ENCODE data around the gene DMD. TPM values are rescaled to one million over a fixed set of nuclear protein-coding genes. Genes with fewer than 3 reads are reported as not detected.

The DMD gene
- polyA plus RNA-seq, 1 donor from 2014 or later, result 21.6 TPM

- no peak overlapping the region for H2AFZ ChIP-seq (ENCODE audit: low read depth, low read length)
- no peaks in the 10 kb centered on the region for H3F3A ChIP-seq (ENCODE audit: insufficient read depth, low read length, poor library complexity, severe bottlenecking)
- no peak overlapping the region for H3K27ac ChIP-seq (ENCODE audit: low read length)
- no peak for TF ChIP-seq TAF1 (IDR thresholded peaks at IDR 0.05; ENCODE audit: low read depth)
- no peak for TF ChIP-seq RAD21 (conservative IDR thresholded peaks at IDR 0.05)
- no peak for TF ChIP-seq SMC3 (conservative IDR thresholded peaks at IDR 0.05; ENCODE audit: poor library complexity)
- no peak for TF ChIP-seq REST (IDR thresholded peaks at IDR 0.05; ENCODE audit: borderline replicate concordance)
- TF ChIP-seq, protein P1, sequence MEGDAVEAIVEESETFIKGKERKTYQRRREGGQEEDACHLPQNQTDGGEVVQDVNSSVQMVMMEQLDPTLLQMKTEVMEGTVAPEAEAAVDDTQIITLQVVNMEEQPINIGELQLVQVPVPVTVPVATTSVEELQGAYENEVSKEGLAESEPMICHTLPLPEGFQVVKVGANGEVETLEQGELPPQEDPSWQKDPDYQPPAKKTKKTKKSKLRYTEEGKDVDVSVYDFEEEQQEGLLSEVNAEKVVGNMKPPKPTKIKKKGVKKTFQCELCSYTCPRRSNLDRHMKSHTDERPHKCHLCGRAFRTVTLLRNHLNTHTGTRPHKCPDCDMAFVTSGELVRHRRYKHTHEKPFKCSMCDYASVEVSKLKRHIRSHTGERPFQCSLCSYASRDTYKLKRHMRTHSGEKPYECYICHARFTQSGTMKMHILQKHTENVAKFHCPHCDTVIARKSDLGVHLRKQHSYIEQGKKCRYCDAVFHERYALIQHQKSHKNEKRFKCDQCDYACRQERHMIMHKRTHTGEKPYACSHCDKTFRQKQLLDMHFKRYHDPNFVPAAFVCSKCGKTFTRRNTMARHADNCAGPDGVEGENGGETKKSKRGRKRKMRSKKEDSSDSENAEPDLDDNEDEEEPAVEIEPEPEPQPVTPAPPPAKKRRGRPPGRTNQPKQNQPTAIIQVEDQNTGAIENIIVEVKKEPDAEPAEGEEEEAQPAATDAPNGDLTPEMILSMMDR (IDR thresholded peaks at IDR 0.05; ENCODE audit: poor library complexity, severe bottlenecking), result no peak
- no peak for TF ChIP-seq EP300 (conservative IDR thresholded peaks at IDR 0.05; ENCODE audit: poor library complexity, severe bottlenecking)
- TF ChIP-seq MXI1 (conservative IDR thresholded peaks at IDR 0.05; ENCODE audit: poor library complexity, severe bottlenecking), result no peak
- TF ChIP-seq EZH2 (IDR thresholded peaks at IDR 0.05; ENCODE audit: borderline replicate concordance, insufficient read depth, low read length, poor library complexity, severe bottlenecking), result no peak
- no peak for TF ChIP-seq POLR2AphosphoS5 (IDR thresholded peaks at IDR 0.05)
- H3K27me3 ChIP-seq (ENCODE audit: insufficient read depth, low read depth, low read length), result no peaks in the 10 kb centered on the region
- no peaks in the 10 kb centered on the region for H3K9me3 ChIP-seq (ENCODE audit: low read length)
- no peaks in the 10 kb centered on the region for H3K9me2 ChIP-seq (ENCODE audit: insufficient read depth, low read length)
- H4K20me1 ChIP-seq (ENCODE audit: insufficient read depth), result no peaks in the 10 kb centered on the region
- no peak overlapping the region for H3K4me3 ChIP-seq (ENCODE audit: low read length)
- no peak overlapping the region for H3K4me2 ChIP-seq (ENCODE audit: low read length)
- H3K9ac ChIP-seq (ENCODE audit: low read length), result no peak overlapping the region
- no peaks in the 10 kb centered on the region for H3K36me3 ChIP-seq (ENCODE audit: insufficient read depth, low read length)
- H3K79me2 ChIP-seq (replicated peaks; ENCODE audit: insufficient read depth, low read length), result no peaks in the 10 kb centered on the region
These were observed 1350.7 kb downstream of the DMD start for GRCh38 chrX:31860686-31861085.

DNA sequence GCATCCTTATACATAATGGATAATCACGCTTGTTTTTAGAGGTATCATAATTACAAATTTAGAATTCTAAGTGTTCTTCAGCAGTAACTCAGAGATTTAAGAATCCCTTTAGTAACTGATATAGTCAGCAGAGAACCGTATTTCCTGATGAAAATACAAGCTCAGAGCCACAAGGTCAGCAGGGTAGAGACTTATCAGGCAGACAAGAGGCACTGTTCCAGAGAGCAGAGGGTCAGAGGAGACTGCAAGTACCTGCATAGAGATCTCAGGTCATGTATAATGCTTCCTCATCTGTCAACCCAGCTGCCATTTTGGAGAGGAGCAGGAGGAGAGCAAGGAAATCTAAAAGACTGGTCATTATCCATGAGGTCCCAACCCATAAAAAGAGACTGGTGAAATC lies 1352.4 kb downstream of the DMD start:
- Histone ChIP-seq H3K9ac (ENCODE audit: low read length) (no peak overlapping the region), H3K27ac (ENCODE audit: low read length) (no peak overlapping the region), H3K79me2 (replicated peaks; ENCODE audit: insufficient read depth, low read length) (no peaks in the 10 kb centered on the region), H3F3A (ENCODE audit: insufficient read depth, low read length, poor library complexity, severe bottlenecking) (no peaks in the 10 kb centered on the region), H3K9me3 (ENCODE audit: low read length) (no peaks in the 10 kb centered on the region), H3K27me3 (ENCODE audit: insufficient read depth, low read depth, low read length) (no peaks in the 10 kb centered on the region), H3K4me2 (ENCODE audit: low read length) (no peak overlapping the region), H3K36me3 (ENCODE audit: insufficient read depth, low read length) (no peaks in the 10 kb centered on the region), H4K20me1 (ENCODE audit: insufficient read depth) (no peaks in the 10 kb centered on the region), H3K9me2 (ENCODE audit: insufficient read depth, low read length) (no peaks in the 10 kb centered on the region), H2AFZ (ENCODE audit: low read depth, low read length) (no peak overlapping the region), H3K4me3 (ENCODE audit: low read length) (no peak overlapping the region)
- TF ChIP-seq RAD21 (conservative IDR thresholded peaks at IDR 0.05), result no peak
- TF ChIP-seq MXI1 (conservative IDR thresholded peaks at IDR 0.05; ENCODE audit: poor library complexity, severe bottlenecking), result no peak
- no peak for TF ChIP-seq EZH2 (IDR thresholded peaks at IDR 0.05; ENCODE audit: borderline replicate concordance, insufficient read depth, low read length, poor library complexity, severe bottlenecking)
- no peak for TF ChIP-seq POLR2AphosphoS5 (IDR thresholded peaks at IDR 0.05)
